Effector CD4-positive, alpha-beta T cell (primary cell): Measurements from ENCODE around the gene RPL36AL.

Experiments used
- DNase-seq: peaks from one replicate; pipeline ENCODE4 v3.0.0-alpha.2; 2020

Gene RPL36AL

DNA sequence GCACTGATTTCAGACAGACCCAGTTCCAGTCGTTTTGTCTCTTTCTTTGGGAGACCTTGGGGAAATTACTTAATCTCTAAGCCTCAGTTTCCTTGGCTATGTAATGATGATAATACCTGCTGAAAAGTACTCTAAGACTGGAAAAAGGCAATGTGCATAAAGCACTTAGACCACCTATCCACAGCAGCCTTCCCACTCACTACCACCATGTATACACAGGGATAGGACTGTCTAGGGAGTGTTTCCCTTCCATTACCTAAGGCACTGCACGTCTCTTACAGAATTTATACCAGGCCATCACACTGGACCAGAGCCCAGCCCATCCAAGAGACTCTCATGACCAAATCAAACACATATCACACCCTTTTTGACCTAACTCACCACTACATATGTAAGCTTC lies 40.6 kb downstream of the RPL36AL start:
- no peak for DNase-seq

DNA sequence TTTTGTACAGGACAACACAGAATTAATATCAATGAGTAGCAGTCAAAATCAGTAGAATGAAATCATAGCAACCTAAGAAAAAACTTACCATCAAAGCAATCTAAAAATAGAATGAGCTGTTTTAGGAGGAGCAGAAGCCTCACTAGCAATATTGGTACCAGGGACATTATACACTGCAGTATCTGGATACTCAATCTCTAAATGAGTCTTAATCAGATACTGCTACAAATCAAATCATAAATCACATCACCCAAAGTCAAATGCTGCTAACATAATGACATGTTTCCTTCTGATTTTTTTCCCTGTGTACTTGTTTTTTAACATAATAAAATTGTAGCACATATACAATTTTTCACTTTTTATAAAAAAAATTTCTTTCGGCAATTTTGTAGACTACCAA lies 42.3 kb downstream of the RPL36AL start:
- no peak for DNase-seq

DNA sequence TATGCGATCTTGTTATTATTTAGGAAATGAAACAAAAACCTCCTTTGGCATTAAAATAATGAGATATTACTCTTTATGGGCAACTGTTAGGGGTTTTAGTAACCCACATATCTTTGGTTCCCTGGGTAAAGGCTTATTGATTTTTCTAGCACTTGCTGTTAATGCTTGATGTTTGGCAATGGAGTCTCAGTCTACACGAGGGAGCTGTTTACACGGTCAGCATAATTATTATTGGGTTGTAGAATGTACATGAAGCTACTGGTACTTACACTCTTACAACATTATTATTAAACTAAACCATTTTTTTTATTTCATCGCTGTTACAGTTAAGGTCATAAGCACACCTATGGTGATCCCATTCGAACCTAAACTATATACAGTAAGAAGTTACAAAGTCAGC lies 46.4 kb downstream of the RPL36AL start:
- DNase-seq = no peak

DNA sequence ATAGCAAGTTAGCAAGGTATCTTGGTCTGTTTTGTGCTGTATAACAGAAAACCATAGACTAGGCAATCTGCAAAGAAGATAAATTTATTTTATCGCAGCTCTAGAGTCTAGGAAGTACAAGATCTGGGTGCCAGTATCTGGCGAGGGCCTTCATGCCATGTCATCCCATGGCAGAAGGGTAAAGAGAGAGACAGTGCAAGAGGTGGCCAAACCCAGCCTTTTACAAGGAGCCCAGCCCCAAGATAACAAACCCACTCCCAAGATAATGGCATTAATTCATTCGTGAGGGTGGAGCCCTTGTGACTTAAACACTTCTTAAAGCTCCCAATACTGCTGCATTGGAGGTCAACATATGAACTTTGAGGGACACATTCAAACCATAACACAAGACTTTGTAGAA lies 51.1 kb downstream of the RPL36AL start:
- DNase-seq = no peak
